HG02623 (cell line): ENCODE measurements around the gene VPS26C.

Experiments used
- ATAC-seq: cut with Tn5 transposase; IDR thresholded peaks from one replicate; pipeline ENCODE4 v1.9.1; 2021; ENCODE audit warnings: moderate library complexity; ENCODE audit not compliant: unreplicated experiment

The VPS26C gene

DNA sequence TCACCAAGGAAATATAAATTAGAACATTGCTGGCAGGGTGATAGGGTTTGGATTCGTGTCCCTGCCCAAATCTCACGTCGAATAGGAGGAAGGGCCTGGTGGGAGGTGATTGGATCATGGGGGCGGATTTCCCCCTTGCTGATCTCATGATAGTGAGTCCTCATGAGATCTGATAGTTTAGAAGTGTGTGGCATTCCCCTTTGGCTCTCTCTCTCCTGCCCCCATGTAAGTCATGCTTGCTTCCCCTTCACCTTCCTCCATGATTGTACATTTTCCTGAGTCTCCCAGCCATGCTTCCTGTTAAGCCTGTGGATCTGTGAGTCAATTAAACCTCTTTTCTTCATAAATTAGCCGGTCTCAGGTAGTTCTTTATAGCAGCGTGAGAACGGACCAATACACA, 60.6 kb downstream of the VPS26C start:
- no peak for ATAC-seq

DNA sequence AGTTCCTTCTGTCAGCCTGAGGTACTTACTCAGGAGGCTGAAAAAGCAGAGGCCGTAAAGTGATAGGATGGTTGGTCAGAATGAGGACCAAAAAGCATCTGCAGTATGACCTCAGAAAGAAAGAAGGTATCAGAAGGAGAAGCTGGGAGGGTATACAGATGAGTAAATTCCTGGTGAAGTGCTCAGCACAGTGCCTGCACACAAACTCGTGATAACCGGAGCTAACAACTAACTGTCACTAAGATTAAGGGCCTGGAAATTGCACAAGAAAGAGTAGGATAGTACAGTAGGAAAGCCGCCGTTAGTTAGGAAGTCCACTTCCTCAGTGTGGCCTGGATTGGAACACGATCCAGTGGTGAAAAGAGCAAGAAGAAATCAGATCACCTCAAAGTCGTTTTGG, 62.6 kb downstream of the VPS26C start:
- no peak for ATAC-seq

DNA sequence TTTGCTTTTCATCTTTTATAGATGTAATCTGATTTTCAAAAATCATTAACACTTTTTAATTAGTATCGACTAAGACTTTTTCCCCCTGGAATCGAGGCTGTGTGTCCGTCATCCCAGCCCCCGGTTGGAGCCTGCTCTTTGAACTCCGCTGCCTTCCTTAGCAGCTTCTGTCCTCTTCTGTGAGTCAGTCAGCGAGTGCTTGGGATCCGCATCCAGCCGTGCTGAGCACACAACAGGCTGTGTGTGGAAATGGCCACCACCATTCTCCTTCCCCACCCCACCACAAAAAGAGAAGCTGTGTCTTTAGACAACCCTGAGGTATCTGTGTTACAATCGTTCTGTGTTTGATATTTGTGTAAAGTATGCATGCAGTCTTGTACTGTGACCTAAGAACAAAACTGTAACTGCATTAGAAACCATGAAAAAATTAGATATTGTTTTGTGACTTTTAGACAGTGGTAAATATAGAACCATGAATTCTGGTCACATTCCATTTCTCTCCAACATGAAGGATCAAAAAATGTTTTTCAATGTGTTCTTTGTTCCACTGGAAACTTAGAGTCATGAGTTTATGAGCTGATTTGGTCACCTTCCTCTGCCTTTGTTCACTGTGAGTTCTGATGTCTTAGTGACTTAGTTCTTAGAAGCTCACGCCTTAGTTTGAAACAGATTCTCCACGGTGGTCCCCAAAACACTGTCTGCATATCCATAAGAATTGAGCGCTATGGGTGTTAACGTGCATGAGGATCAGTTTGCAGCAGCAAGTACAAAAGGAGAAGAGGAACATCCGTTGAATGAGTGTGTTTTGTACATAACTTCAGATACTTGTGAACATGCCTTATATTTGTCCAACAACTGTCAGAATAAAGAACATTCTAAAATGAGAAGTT, 64.7 kb downstream of the VPS26C start:
- no peak for ATAC-seq

DNA sequence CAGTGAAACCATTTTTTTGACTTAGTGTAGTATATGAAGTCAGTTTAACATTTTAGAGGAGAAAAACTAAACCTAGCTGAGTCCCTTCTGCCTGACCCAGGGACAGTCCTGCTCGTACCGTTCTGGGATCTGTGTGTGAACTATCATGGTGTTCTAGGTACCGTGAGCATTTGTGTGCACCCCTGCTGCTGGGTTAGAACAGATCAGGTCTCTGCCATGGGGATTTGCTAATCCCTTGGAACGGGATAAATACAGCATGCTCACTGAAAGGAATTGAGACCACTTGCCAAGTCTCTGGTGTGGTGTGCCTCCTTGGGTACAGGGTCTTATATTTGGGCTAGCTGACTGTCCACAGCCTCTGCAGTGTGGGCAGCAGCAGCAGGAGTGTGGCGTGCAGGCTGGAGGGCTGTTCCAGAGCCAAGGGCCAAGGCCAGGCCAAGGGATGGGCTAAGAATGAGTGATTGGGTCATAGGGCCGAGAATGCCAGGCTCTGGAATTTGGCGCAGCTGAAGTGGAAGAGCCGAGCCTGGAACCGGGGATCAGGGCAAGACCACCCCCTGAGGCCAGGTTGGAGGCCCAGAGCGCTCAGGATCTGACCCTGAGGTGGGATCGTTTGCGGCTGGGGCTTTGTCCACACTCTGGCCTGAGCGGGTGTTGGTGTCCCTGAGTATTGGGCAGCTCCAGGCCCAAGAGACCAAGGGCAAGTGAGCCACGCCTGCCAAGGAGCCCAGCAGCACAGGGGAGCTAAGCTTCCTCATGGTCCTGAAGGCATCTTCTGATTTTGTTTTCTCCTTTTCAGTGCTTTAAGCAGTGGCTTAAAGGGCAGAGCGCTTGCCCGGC, 66.3 kb downstream of the VPS26C start:
- no peak for ATAC-seq

DNA sequence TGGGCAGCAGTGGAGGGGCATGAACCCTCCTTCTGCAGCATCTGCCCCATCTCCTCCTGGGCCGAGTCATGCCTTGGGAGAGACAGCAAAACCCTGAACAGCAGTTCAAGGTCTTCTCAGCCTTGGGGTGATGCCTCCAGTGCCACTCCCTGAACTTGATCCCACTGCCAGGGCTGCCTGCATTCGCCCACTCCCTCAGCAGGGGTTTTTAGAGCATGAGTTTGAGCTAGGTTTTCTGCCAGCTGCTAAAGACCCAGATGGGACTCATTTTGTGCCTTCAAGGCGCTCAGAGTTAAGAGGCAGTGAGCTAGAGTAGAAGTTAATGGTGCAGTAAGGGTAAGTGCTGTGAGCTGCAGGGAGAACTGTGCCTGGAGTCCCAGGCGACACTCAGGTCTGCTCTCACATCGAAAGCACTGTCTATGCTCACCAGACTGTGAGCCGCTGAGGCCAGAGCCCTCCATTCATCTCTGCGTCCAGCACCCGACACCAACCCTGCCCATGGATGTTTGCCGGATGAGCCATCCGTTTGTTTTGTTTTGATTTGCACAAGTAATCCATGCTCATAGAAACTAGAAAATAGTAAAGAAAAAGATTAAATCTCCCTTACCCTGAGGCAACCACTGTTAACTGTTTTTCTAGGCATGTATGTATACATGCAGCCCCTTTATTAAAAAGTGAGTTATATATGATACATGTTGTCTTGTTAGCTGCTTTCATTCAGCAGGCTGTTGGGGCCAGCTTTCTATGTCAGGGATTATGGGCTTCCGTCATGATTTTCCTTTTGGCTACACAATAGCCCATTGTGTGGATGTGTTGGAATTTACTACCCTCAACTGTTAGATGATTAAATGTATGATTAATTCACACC, 67.8 kb downstream of the VPS26C start:
- no peak for ATAC-seq

DNA sequence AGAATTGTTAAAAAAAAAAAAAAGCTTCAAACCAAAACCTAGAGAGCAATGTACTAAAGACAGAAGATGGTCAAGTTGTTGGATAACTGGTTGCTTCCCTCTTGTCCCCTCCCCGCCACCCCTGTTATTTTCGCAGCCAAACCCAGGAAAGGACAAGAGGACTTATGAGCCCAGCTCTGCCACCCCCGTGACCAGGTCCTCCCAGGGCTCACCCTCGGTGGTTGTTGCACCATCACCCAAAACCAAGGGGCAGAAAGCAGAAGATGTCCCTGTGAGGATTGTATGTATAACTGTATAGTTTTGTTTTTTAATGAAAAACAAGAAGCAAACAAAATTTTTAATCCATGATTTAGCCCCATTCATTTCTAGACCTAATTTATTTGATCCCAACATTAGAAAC, 69.4 kb downstream of the VPS26C start:
- ATAC-seq, result no peak

DNA sequence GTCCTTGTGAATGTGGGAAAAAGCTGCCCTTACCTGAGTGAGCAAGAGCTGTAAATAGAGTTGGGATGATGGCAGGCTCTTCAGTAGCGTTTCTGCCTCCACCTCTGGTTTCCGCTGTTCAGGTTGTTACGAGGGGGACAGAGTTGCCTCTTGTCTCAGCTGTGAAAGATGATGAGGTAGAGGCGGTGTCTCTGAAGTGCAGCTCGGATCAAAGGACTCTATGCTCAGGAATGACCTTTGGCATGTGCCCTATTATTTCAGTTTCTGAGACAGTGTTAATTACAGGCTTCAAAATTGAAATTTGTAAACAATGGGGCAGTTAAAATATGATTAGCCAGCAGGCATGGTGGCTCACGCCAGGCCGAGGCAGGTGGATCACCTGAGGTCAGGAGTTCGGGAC, 70.3 kb downstream of the VPS26C start:
- no peak for ATAC-seq

DNA sequence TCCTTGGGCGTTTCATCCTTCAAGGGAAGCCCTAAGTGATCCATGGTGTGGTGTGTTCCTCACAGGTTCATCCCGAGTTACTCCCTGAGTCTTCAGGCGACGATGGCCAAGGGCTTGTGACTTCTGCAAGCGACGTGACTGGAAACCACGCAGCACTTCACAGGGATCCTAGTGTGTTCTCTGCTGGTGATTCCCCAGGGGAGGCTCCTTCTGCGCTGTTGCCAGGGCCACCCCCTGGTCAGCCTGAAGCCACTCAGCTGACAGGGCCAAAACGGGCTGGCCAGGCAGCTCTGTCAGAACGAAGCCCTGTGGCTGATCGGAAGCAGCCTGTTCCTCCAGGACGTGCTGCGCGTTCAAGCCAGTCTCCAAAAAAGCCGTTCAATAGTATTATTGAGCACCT, 71.5 kb downstream of the VPS26C start:
- no peak for ATAC-seq

DNA sequence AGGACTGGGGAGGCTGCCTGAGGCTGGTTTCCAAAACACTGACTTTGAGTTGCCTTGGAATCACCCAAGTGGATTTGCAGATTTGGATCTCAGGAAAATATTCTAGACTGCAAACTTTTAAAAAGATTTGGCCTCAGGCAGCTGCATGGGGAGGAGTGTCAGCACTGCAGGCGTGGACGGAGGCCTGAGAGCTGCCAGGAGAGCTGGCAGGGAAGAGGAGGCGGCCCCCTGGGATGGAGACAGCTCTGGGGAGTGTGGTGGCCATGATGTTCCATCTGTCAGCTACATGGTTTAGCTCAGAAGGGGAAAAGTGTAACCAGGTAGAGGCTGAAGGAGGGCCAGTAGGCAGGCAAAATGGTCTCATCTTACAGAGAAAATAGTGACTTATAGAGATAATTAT, 72.1 kb downstream of the VPS26C start:
- ATAC-seq, result no peak

DNA sequence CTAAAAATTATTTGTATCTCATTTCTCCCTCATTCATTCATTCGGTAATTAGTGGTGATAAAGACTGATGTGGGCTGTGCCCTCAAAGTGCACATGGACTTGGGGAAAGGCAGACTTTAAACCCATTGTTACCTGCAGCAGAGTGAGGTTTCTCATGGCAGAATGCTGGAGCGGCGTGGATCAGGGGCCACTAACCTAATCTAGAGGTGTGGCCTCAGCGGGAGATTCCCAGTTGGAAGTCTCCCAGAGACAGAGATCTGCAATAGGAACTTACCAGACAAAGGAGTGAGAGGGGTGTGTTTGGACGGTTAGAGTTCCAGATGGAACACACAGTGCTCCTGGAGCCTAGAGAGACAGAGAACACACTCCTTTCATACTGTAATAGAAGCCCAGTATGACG, 73.5 kb downstream of the VPS26C start:
- no peak for ATAC-seq

DNA sequence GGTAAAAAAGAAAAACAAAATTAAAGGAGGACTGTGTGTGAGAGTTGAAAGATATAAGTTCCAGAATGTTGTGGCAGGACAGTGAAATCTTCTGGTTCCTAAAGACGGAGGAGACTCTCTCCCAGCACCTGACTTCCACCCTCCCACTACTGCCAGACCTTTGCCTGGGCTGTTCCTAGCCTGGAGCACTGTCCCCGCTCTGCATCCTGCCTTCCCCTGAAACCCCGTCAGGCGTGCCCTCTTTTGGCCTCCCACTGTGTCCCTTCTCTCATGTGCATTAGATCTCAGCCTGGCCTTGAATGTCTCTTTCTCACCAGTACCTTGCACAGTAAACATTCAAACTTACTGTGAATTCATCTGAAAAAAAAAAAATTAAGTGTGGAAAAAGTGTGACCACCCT, 74.1 kb downstream of the VPS26C start:
- no peak for ATAC-seq

DNA sequence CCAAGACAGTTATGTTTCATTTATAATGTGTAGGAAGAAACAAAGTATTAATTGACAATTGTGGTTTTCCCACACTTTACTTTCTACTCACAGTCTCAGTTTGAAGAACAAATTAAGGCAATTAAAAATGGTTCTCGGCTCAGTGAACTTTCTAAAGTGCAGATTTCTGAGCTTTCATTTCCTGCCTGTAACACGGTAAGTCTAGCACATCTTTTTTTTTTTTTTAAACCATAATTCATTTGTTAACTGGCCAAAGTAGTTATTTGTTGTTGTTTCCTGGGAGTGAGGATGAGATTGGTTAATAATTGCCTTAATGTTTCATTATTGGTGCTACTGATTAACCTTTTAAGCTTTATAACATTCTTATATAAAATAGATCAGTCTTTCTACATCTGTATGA, 75.1 kb downstream of the VPS26C start:
- no peak for ATAC-seq

DNA sequence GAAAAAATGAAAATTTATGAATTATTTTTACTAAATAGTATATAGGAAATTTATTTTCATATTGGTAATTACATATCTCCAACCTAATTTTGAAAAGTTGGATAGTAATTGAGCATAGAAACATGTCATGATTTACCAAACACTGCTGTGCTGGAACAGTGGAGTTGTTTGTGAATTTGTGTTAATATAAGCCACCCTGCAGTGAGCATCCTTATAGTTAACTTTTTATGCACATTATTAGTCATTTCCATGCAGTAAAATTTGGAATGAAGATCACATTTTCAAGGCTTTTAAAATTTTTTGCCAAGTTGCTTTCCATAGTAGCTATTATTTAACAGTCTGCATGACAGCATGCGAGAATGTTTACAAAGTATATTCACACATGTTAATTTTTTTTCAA, 78.3 kb downstream of the VPS26C start:
- ATAC-seq, result no peak

DNA sequence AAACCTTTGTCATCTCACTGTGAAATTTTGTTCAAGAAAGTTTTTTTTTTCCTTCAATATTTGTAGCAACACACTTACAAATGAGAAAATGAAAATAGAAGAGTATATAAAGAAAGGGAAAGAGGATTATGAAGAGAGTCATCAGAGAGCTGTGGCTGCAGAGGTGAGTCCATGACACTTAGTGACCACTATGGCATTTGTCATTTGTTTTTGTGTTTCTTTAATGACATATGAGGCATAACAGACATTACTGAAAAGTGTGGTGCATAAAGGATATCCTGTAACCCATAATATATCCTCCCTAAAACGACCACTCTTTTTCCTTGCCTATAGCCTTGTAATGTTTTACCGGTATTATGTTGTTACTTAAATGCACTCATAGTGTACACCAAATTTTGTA, 80.2 kb downstream of the VPS26C start:
- ATAC-seq, result no peak

DNA sequence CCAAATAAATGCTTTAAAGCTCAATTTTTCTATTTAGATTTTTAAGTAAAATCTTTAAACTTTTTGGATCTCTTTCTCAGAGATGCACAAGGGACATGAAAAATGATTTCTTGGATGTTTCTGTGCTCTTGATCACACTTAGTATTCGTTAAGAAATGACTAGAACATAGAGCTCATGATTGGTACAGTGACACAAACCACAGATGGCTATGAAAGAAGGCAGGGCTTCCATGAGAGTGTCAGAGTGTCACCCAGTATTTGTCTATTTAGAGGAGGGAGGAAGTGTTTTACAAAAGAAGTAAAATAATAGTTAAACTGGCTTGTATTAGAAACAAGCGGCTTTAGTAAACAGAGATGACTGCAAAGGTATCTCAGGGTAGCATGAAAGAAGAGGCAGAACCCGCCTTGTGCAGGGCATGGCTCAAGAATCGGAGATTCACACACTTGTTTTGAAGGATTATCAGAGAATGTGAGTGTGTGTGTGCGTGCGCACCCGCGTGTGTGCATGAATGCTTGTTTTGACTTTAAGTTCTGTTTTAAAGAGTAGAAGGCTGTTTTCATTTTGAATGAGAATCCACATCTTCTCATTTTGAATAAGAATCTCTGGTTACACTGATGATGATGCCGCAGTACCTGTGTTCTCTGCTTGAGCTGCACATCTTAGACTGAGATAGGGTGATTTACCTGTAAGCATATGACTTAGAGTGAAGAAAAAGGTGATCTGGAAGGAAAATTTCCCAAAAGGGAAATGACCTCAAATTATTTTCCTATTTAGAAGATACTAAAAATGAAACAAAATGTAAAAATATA, 82.1 kb downstream of the VPS26C start:
- no peak for ATAC-seq

DNA sequence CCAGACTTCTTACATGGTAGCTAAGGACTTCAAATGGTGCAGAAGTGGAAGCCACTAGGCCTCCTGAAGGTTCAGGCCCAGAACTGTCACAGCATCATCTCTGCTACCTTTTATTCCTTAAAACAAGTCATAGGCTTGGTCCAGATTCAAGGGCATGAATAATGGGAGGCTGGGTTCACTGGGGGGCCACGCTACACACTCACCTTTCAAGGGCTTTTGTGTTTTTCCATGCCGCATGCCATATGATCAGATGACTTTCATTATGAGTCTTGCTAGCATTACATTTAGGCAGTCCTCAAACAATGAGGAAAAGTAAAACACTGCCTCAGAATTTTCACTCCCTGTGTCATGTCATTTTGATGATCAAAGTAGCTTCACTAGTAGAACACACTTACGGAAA, 83.4 kb downstream of the VPS26C start:
- ATAC-seq, result no peak

DNA sequence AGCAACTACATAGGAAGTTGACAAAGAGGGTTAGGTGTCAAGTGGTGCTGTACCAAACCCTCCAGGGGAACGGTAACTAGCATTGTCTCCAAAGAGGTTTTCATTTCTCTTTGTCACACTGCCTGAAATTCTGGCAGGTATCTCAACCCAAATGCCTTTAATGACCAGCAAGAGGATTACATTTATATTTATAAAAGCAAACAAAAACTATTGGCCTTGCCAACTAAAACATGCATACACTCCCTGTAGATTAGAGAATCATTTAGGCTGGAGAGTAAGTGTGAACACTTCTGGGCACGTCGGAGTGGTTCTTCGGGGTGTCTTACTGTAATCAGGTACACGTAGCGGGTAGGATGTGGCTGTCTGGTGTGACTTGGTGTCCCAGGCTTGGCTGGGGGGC, 84.9 kb downstream of the VPS26C start:
- no peak for ATAC-seq

DNA sequence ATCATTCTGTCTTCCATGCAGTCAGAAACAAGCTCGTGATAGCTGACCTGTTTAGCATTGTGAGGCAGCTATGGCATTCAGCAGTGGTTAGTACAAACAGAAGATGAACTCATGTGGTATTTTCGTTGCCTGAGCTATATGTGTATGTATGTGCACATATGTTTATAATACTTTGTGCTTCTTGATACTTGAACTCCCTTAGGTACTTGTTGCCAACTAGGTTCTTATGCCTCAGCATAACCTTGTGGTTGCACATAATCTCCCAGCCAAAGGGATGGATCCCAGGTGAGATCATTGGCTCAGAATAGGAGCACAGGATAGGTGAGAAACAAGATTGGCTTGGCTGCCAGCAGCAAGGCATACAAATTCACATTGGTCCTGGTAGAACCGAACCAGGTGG, 86.1 kb downstream of the VPS26C start:
- ATAC-seq, result no peak

DNA sequence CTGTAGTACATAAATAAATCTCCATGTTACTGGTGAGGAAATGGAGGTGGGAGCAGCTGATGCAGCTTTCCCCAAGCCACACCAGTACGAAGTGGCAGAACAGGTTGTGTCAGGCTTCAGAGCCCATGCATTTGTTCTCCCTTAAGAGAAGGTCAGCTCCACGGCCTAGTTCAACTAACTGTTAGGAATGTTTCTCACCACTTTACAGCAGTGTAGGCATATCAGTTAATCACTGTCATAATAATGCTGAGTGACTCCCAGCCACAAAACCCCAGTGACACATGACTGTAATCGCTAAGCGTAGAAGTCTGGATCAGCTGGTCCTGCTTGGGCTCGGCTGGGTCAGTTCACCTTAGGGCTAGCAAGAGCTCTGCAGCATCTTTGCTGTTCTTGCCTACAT, 90.4 kb downstream of the VPS26C start:
- ATAC-seq, result no peak
